ENCODE measurements around the gene PTAFR.
A peak's percentile ranks its signal among the peaks of the same experiment; 100 is the strongest.

The PTAFR gene

GRCh38 chr1:28136922-28137613 lies 39.4 kb downstream of the PTAFR start:
- Histone ChIP-seq H3K9me2 (ENCODE audit: low read depth, low read length) (no peaks in the 10 kb centered on the region), H3K9me3 (ENCODE audit: low read length) (peaks cover 6% of the 10 kb centered on the region; the same call in 1 of the 2 replicates), H3K4me2 (ENCODE audit: low read length) (no peak overlapping the region), H2AFZ (ENCODE audit: low read length) (no peak overlapping the region; the same call in 1 of the 2 replicates), H3K9ac (ENCODE audit: low read length) (no peak overlapping the region), H3K36me3 (ENCODE audit: insufficient read depth, low read length) (peaks cover 5% of the 10 kb centered on the region; the same call in 1 of the 2 replicates), H3K79me2 (ENCODE audit: insufficient read depth, low read length) (no peaks in the 10 kb centered on the region), H3K27ac (ENCODE audit: low read depth, low read length, poor library complexity, severe bottlenecking) (peak overlapping the region; percentile 1), H4K20me1 (ENCODE audit: insufficient read depth, low read length) (no peaks in the 10 kb centered on the region), H3F3A (ENCODE audit: insufficient read depth, low read length) (no peaks in the 10 kb centered on the region), H3K4me3 (ENCODE audit: low read depth, low read length, poor library complexity, severe bottlenecking) (no peak overlapping the region), H3K27me3 (ENCODE audit: insufficient read depth, low read length) (no peaks in the 10 kb centered on the region), H3K4me1 (ENCODE audit: insufficient read depth, low read length, severe bottlenecking) (peaks cover 39% of the 10 kb centered on the region)
- no peak for TF ChIP-seq CTCF (IDR thresholded peaks at IDR 0.05; ENCODE audit: low read length)
- TF ChIP-seq EZH2 (IDR thresholded peaks at IDR 0.05; ENCODE audit: borderline replicate concordance, low read length): no peak

DNA sequence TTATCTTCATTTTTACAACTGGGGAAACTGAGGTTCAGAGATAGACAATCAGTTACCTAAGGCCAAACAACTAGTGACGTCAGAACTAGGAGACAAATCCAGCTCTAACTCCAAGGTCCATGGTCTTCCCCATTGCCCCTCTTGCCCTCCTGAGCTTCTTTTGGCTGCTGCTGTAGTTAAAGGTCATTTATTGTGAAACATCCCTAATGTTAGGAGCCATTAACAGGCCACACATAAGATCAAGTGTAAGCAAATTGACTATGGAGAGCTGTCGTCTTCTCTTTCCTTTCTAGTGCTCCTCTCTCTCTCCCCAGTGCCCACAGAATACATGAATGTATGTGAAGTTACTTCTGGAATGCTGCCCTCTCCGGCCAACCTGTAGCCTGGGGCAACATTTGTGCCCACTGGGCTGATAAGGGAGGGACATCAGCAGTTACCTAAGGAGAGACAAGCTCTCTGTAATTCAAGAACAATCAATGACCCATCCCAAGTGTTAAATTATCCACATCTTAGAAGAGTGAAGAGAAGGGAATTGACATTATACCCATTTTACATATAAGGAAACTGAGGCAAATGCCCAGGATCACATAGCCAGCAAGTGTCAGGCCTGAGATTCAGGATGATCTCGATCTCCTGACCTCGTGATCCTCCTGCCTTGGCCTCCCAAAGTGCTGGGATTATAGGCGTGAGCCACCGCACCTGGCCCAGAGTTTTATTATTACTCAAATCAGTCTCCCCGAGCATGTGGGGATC lies 40.1 kb downstream of the PTAFR start:
- peak overlapping the region; percentile 46 for H3K27ac ChIP-seq (ENCODE audit: low read depth, low read length, poor library complexity, severe bottlenecking)
- no peak overlapping the region for H3K4me3 ChIP-seq (ENCODE audit: low read depth, low read length, poor library complexity, severe bottlenecking)

More for the DNA sequence above, 40.1 kb downstream of the PTAFR start:
- no peaks in the 10 kb centered on the region for H3K79me2 ChIP-seq (ENCODE audit: insufficient read depth, low read length)
- no peaks in the 10 kb centered on the region for H3K9me2 ChIP-seq (ENCODE audit: low read depth, low read length)
- H3K9ac ChIP-seq (ENCODE audit: low read length): no peak overlapping the region
- H3K36me3 ChIP-seq (ENCODE audit: insufficient read depth, low read length): peaks cover 5% of the 10 kb centered on the region; the same call in 1 of the 2 replicates
- H3K4me2 ChIP-seq (ENCODE audit: low read length): no peak overlapping the region
- H3K4me1 ChIP-seq (ENCODE audit: insufficient read depth, low read length, severe bottlenecking): peaks cover 39% of the 10 kb centered on the region
- H2AFZ ChIP-seq (ENCODE audit: low read length): no peak overlapping the region
- no peaks in the 10 kb centered on the region for H3K27me3 ChIP-seq (ENCODE audit: insufficient read depth, low read length)
- TF ChIP-seq CTCF (IDR thresholded peaks at IDR 0.05; ENCODE audit: low read length): no peak
- TF ChIP-seq EZH2 (IDR thresholded peaks at IDR 0.05; ENCODE audit: borderline replicate concordance, low read length): no peak
- no peaks in the 10 kb centered on the region for H3F3A ChIP-seq (ENCODE audit: insufficient read depth, low read length)
- H4K20me1 ChIP-seq (ENCODE audit: insufficient read depth, low read length): no peaks in the 10 kb centered on the region
- peaks cover 6% of the 10 kb centered on the region; the same call in 1 of the 2 replicates for H3K9me3 ChIP-seq (ENCODE audit: low read length)
